Cardiac muscle cell (in vitro differentiated cells and primary cell): ENCODE measurements around the gene C2CD2L. TPM values are rescaled to one million over a fixed set of nuclear protein-coding genes. Genes with fewer than 3 reads are reported as not detected.

Experiments used
- DNase-seq, 2 donors: peaks; one replicate each; pipeline versions ENCODE4 v3.0.0 to v3.0.0-alpha.2; 2010 to 2017; ENCODE audit warnings: low read depth in 1 of 2, low spot score in 1 of 2
- H3K27ac ChIP-seq: fragments of 200-600 bp; sonication (generic); 2 replicates; pipeline ENCODE4 v1.5.1; 2016
- H3K27me3 ChIP-seq: fragments of 200-600 bp; sonication (generic); 2 replicates; pipeline ENCODE4 v1.6.0; 2016; ENCODE audit warnings: control low read depth
- H3K36me3 ChIP-seq: fragments of 200-600 bp; sonication (generic); 2 replicates; pipeline ENCODE4 v1.5.1; 2016; ENCODE audit warnings: control low read depth
- H3K4me1 ChIP-seq: fragments of 200-600 bp; sonication (generic); 2 replicates; pipeline ENCODE4 v1.8.1; 2017; ENCODE audit warnings: low read depth, mild to moderate bottlenecking, mixed run types
- H3K4me3 ChIP-seq: fragments of 200-600 bp; sonication (generic); 2 replicates; pipeline ENCODE4 v1.5.1; 2016; ENCODE audit warnings: mild to moderate bottlenecking
- H3K9me3 ChIP-seq: fragments of 200-600 bp; sonication (generic); 2 replicates; pipeline ENCODE4 v1.5.1; 2017; ENCODE audit warnings: low read depth, mild to moderate bottlenecking, control low read depth
- polyA plus RNA-seq: library from polyadenylated mRNA; unstranded; fragments of >200 nt; fragmentation: Nextera tagmentation; extraction: Ambion mirVana; gene quantifications from 2 replicates; pipeline ENCODE4 v1.2.1, GENCODE V29; 2016
- total RNA-seq: library from RNA; depleted of rRNA; stranded (reverse); fragments of >200 nt; gene quantifications from 2 replicates; pipeline ENCODE4 v1.2.3, GENCODE V29; 2016
- TF ChIP-seq, protein P1 (sequence below): IDR thresholded peaks from 2 replicates; pipeline ENCODE4 v1.5.1; 2012; ENCODE audit warnings: low read depth, mild to moderate bottlenecking, low read length

The C2CD2L gene
- total and polyA plus RNA-seq, 2 experiments from 2014 or later: 11.1 to 16.4 TPM

DNA sequence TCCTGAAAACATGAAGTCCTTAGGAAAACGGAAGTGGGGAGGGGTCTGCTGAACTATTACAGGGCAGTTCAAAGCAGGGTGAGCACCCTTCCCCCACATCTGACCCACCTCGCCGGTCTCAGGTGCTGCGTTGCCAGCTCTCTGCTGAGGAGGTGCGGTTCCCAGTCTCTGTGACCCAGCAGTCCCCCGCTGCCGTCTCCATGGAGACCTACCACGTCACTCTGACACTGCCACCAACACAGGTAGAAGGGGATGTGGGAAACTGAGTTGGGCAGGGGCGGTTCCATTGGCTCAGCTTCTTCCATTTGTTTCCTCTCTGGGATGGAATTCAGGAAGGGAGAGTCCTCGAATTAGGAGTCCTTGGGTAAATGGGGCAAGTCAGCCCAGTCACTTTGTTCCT lies 3.3 kb downstream of the C2CD2L start:
- TF ChIP-seq, protein P1, sequence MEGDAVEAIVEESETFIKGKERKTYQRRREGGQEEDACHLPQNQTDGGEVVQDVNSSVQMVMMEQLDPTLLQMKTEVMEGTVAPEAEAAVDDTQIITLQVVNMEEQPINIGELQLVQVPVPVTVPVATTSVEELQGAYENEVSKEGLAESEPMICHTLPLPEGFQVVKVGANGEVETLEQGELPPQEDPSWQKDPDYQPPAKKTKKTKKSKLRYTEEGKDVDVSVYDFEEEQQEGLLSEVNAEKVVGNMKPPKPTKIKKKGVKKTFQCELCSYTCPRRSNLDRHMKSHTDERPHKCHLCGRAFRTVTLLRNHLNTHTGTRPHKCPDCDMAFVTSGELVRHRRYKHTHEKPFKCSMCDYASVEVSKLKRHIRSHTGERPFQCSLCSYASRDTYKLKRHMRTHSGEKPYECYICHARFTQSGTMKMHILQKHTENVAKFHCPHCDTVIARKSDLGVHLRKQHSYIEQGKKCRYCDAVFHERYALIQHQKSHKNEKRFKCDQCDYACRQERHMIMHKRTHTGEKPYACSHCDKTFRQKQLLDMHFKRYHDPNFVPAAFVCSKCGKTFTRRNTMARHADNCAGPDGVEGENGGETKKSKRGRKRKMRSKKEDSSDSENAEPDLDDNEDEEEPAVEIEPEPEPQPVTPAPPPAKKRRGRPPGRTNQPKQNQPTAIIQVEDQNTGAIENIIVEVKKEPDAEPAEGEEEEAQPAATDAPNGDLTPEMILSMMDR: no peak
- Histone ChIP-seq H3K27ac (no peak overlapping the region), H3K27me3 (no peaks in the 10 kb centered on the region), H3K4me1 (peaks cover 5% of the 10 kb centered on the region), H3K9me3 (no peaks in the 10 kb centered on the region), H3K4me3 (no peak overlapping the region), H3K36me3 (peaks cover 2% of the 10 kb centered on the region)
- no peak for DNase-seq

DNA sequence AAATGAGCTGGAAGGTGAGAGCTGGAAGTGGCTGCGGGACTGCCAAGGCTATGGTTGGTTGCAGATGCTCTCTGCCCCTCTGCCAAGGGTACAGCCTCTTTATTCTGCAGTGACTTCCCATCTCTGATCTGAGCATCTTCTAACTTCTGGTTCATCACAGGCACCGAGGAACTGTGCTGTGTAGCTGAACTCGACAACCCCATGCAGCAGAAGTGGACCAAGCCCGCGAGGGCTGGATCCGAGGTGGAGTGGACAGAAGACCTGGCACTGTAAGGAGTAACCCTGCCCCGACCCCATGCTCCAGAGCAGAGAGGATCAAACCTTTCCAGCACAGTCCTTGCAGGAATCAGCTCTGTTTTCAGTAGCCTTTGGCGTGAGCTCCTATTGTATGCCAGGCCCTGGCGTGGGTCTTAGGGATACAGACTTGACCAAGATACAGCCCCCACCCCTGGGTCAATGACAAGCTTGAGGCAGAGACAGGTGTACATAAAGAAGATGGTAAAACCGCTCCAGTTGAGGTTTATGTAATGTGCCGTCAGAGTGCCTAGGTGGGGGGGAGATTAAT lies 4.3 kb downstream of the C2CD2L start:
- DNase-seq: no peak
- no peaks in the 10 kb centered on the region for H3K27me3 ChIP-seq
- no peak overlapping the region for H3K4me3 ChIP-seq
- H3K4me1 ChIP-seq: peaks cover 2% of the 10 kb centered on the region
- H3K36me3 ChIP-seq: peaks cover 3% of the 10 kb centered on the region
- no peak overlapping the region for H3K27ac ChIP-seq
- H3K9me3 ChIP-seq: no peaks in the 10 kb centered on the region
- TF ChIP-seq, protein P1: no peak

DNA sequence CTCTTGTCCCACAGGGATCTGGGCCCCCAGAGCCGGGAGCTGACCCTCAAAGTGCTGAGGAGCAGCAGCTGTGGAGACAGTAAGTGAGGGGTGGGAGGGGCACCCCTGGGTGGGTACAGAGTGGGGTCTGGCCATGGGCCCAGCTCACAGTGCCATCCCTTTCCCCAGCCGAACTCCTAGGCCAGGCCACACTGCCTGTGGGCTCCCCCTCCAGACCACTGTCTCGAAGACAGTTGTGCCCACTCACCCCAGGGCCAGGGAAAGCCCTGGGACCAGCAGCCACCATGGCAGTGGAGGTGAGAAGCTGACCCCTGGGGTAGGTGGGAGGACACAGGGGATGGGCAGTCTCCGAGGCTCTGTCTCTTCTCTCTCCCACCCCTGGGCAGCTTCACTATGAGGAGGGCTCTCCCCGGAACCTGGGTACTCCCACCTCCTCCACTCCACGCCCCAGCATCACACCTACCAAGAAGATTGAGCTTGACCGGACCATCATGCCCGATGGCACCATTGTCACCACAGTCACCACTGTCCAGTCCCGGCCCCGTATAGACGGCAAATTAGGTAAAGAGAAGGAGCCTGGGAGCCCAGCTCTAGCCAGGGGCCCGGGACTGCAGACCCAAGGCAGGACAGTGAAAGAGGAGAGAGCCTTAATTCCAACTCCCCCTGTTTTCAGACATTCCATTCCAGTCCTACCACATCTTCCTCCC lies 5.3 kb downstream of the C2CD2L start:
- TF ChIP-seq, protein P1: no peak
- H3K36me3 ChIP-seq: peaks cover 3% of the 10 kb centered on the region
- H3K27ac ChIP-seq: no peak overlapping the region

DNA sequence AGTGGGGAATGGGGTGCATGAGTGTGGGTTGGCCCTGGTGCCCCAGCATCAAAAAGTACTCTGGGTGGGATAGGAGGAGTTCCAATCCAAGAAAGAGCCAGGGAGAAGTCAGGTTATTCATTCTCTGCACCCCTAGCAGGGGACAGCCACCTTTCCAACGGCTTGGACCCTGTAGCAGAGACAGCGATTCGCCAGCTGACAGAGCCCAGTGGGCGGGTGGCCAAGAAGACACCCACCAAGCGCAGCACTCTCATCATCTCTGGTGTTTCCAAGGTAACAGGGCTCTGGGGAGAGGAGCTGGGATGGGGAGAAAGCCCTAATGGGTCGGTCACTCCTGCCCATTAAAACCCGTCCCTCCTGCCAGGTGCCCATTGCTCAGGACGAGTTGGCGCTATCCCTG lies 6.6 kb downstream of the C2CD2L start:
- no peak overlapping the region for H3K4me3 ChIP-seq
- no peaks in the 10 kb centered on the region for H3K4me1 ChIP-seq
- TF ChIP-seq, protein P1: no peak
- H3K27ac ChIP-seq: no peak overlapping the region
- H3K36me3 ChIP-seq: peaks cover 3% of the 10 kb centered on the region
- no peaks in the 10 kb centered on the region for H3K27me3 ChIP-seq
- DNase-seq: no peak
- H3K9me3 ChIP-seq: no peaks in the 10 kb centered on the region

More for the DNA sequence above, 5.3 kb downstream of the C2CD2L start:
- no peak for DNase-seq
- no peaks in the 10 kb centered on the region for H3K4me1 ChIP-seq
- no peaks in the 10 kb centered on the region for H3K9me3 ChIP-seq
- H3K4me3 ChIP-seq: no peak overlapping the region
- no peaks in the 10 kb centered on the region for H3K27me3 ChIP-seq

DNA sequence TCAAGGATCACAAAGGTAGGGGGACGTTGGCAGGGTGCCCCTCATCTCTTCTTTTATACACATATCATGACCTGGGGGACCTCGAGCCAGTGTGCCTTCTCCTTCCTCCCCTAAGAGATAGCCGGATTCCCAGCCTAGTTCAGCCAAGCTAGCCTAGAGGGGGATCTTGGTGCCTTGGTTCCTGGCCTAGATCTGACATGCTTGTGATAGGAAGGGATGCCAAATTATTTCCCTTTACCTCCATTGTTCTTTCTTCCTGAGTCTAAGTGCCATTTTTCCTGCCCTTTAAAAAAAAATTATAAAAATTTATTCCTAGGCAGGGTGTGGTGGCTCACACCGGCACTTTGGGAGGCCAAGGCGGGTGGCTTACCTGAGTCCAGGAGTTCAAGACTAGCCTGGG lies 7.2 kb downstream of the C2CD2L start:
- TF ChIP-seq, protein P1: no peak
- no peak for DNase-seq
- Histone ChIP-seq H3K4me3 (no peak overlapping the region), H3K4me1 (no peaks in the 10 kb centered on the region), H3K9me3 (no peaks in the 10 kb centered on the region), H3K36me3 (peaks cover 3% of the 10 kb centered on the region), H3K27ac (no peak overlapping the region), H3K27me3 (no peaks in the 10 kb centered on the region)
